Measurements from ENCODE around the gene PSEN2. TPM values are rescaled to one million over a fixed set of nuclear protein-coding genes. Genes with fewer than 3 reads are reported as not detected.

PSEN2 gene
- total and polyA plus RNA-seq, 2 donors (not counting 3 experiments of a cell fraction or from before 2014, with no cell fraction given), result 12.5 to 19.3 TPM

DNA sequence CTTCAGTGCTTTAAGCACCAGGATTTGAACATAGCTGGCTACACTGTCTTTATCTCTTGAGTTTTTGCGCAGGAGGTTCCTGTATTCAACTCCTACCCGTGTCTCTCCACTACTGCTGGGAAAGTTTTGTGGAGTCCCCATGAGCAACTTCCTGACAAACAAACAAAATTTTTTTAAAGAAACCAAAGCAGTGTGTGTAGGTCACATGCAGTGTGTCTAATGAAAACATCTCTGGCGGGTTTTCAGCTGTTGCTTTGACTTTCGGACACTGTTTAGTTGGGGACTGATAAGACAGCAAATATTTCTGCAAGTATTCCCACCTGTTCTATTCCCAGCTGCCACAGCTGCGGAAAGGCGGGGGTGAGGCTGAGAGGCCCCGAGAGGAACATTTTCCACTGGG, 2.0 kb downstream of the PSEN2 start:
- CTCF ChIA-PET, result interaction anchor here (0.9 to 1.3 kb wide), 2 partner anchors 8 to 11 kb away, joined by 3 read pairs; no protein-coding TSS in a partner anchor
- TF ChIP-seq MAX (IDR thresholded peaks at IDR 0.05; ENCODE audit: insufficient read depth, insufficient read length), result no peak
- no peaks in the 10 kb centered on the region for H3K36me3 ChIP-seq (ENCODE audit: control insufficient read depth in 2 of 2, extremely low read depth in 1 of 2, insufficient read depth in 2 of 2, low read length in 2 of 2)
- no peaks in the 10 kb centered on the region for H3K9me1 ChIP-seq (replicated peaks; ENCODE audit: control insufficient read depth, extremely low read depth, insufficient read depth, low read length)
- H3K79me2 ChIP-seq (ENCODE audit: control insufficient read depth, insufficient read depth, low read length), result no peaks in the 10 kb centered on the region
- intact Hi-C loops (cut with micrococcal nuclease), result no loop called here
- FAIRE-seq (peak; percentile 73), DNase-seq (ENCODE audit: low read depth, low spot score) (peak; percentile 83)
- peaks cover 16% of the 10 kb centered on the region for H3K4me1 ChIP-seq (ENCODE audit: control insufficient read depth, extremely low read depth, insufficient read depth, low read length)
- no peak overlapping the region for H3K9ac ChIP-seq (replicated peaks; ENCODE audit: extremely low read depth, insufficient read depth, low read length)
- H3K27me3 ChIP-seq (ENCODE audit: control insufficient read depth in 2 of 2, insufficient read depth in 2 of 2, low read length in 2 of 2), result no peaks in the 10 kb centered on the region
- no peak overlapping the region for H3K4me2 ChIP-seq (ENCODE audit: insufficient read depth, low read length)
- no peak overlapping the region for H3K27ac ChIP-seq (ENCODE audit: insufficient read depth, low read depth, low read length)
- BruUV-seq (replicated peaks), result no TSS peak
- POLR2A ChIA-PET, result interaction anchor here (0.7 kb wide), 1 partner anchor 324 kb away, joined by 3 read pairs; no protein-coding TSS in a partner anchor
- no peaks in the 10 kb centered on the region for H3K9me3 ChIP-seq (replicated peaks; ENCODE audit: control insufficient read depth, insufficient read depth, low read length)
- dilution Hi-C loops (cut with MboI; ENCODE audit: extremely low pct_ligation_motif_present, low sequenced_read_pairs), result no loop called here
- H2AFZ ChIP-seq (ENCODE audit: low read depth, low read length), result no peak overlapping the region
- H4K20me1 ChIP-seq (replicated peaks; ENCODE audit: control insufficient read depth, extremely low read depth, insufficient read depth, low read length), result no peaks in the 10 kb centered on the region
- H3K4me3 ChIP-seq (replicated peaks in 1 of 3; ENCODE audit: insufficient read depth in 1 of 3, low read depth in 1 of 3, low read length in 3 of 3), result no peak overlapping the region

GRCh38 chr1:226873771-226874578, 3.6 kb downstream of the PSEN2 start:
- H3K4me2 ChIP-seq (ENCODE audit: insufficient read depth, low read length), result no peak overlapping the region
- dilution Hi-C loops (cut with MboI; ENCODE audit: extremely low pct_ligation_motif_present, low sequenced_read_pairs) (no loop called here), intact Hi-C loops (cut with micrococcal nuclease) (no loop called here)
- H3K4me3 ChIP-seq (replicated peaks in 1 of 3; ENCODE audit: insufficient read depth in 1 of 3, low read depth in 1 of 3, low read length in 3 of 3), result no peak overlapping the region
- H3K4me1 ChIP-seq (ENCODE audit: control insufficient read depth, extremely low read depth, insufficient read depth, low read length), result peaks cover 16% of the 10 kb centered on the region
- H3K27ac ChIP-seq (ENCODE audit: insufficient read depth, low read depth, low read length), result no peak overlapping the region
- POLR2A ChIA-PET, result no interaction called here
- no TSS peak for BruUV-seq (replicated peaks)
- H3K36me3 ChIP-seq (ENCODE audit: control insufficient read depth in 2 of 2, extremely low read depth in 1 of 2, insufficient read depth in 2 of 2, low read length in 2 of 2), result no peaks in the 10 kb centered on the region
- H3K79me2 ChIP-seq (ENCODE audit: control insufficient read depth, insufficient read depth, low read length), result no peaks in the 10 kb centered on the region
- no peaks in the 10 kb centered on the region for H3K9me3 ChIP-seq (replicated peaks; ENCODE audit: control insufficient read depth, insufficient read depth, low read length)
- no peak overlapping the region for H3K9ac ChIP-seq (replicated peaks; ENCODE audit: extremely low read depth, insufficient read depth, low read length)
- H2AFZ ChIP-seq (ENCODE audit: low read depth, low read length), result no peak overlapping the region
- no peak for FAIRE-seq
- CTCF ChIA-PET, result no interaction called here
- no peak for DNase-seq (ENCODE audit: low read depth, low spot score)
- no peaks in the 10 kb centered on the region for H4K20me1 ChIP-seq (replicated peaks; ENCODE audit: control insufficient read depth, extremely low read depth, insufficient read depth, low read length)
- TF ChIP-seq GATA2 (IDR thresholded peaks at IDR 0.05; ENCODE audit: insufficient read depth, insufficient read length, low read depth, low read length) (no peak), FOS (IDR thresholded peaks at IDR 0.05; ENCODE audit: borderline replicate concordance, insufficient read depth, low read length) (no peak), POLR2A (IDR thresholded peaks at IDR 0.05; ENCODE audit: low read depth, low read length) (no peak), POLR2AphosphoS5 (IDR thresholded peaks at IDR 0.05; ENCODE audit: insufficient read depth, low read depth, low read length) (no peak), JUN (IDR thresholded peaks at IDR 0.05; ENCODE audit: borderline replicate concordance, insufficient read depth, insufficient read length, low read depth) (no peak), MAX (IDR thresholded peaks at IDR 0.05; ENCODE audit: insufficient read depth, insufficient read length) (no peak), MYC (IDR thresholded peaks at IDR 0.05; ENCODE audit: low read depth, low read length) (no peak), EZH2 (IDR thresholded peaks at IDR 0.05; ENCODE audit: borderline replicate concordance, low read depth, low read length, severe bottlenecking) (no peak)
- TF ChIP-seq, protein P1, sequence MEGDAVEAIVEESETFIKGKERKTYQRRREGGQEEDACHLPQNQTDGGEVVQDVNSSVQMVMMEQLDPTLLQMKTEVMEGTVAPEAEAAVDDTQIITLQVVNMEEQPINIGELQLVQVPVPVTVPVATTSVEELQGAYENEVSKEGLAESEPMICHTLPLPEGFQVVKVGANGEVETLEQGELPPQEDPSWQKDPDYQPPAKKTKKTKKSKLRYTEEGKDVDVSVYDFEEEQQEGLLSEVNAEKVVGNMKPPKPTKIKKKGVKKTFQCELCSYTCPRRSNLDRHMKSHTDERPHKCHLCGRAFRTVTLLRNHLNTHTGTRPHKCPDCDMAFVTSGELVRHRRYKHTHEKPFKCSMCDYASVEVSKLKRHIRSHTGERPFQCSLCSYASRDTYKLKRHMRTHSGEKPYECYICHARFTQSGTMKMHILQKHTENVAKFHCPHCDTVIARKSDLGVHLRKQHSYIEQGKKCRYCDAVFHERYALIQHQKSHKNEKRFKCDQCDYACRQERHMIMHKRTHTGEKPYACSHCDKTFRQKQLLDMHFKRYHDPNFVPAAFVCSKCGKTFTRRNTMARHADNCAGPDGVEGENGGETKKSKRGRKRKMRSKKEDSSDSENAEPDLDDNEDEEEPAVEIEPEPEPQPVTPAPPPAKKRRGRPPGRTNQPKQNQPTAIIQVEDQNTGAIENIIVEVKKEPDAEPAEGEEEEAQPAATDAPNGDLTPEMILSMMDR (IDR thresholded peaks at IDR 0.05; ENCODE audit: extremely low read depth in 1 of 2, insufficient read depth in 1 of 2, low read depth in 1 of 2, low read length in 2 of 2), result no peak
- no peaks in the 10 kb centered on the region for H3K9me1 ChIP-seq (replicated peaks; ENCODE audit: control insufficient read depth, extremely low read depth, insufficient read depth, low read length)
- H3K27me3 ChIP-seq (ENCODE audit: control insufficient read depth in 2 of 2, insufficient read depth in 2 of 2, low read length in 2 of 2), result no peaks in the 10 kb centered on the region
